Activated CD4-positive, alpha-beta T cell treated with anti-CD3 and anti-CD28 coated beads for 36 hours (primary cell): ENCODE measurements around the gene POLD4. TPM values are rescaled to one million over a fixed set of nuclear protein-coding genes. Genes with fewer than 3 reads are reported as not detected.
"Not testable (repeated sequence)": the region's sequence is repeated elsewhere in the genome, so short reads cannot be mapped to it uniquely, and the experiment has no call there.

ENCODE experiments used
- ATAC-seq: fragments of 200-7000 bp; cut with Tn5 transposase; one replicate; pipeline ENCODE4 v1.10.0; 2021; ENCODE audit warnings: mild to moderate bottlenecking, moderate library complexity
- CTCF ChIA-PET: fragments of 350-600 bp; sonication (Branson Sonifier 250); formaldehyde crosslinking; loops from one replicate; lab custom pipeline; 2021; ENCODE audit warnings: antibody characterized with exemption; lab: Charles Lee
- POLR2A ChIA-PET: fragments of 350-600 bp; sonication (Branson Sonifier 250); formaldehyde crosslinking; loops from one replicate; lab custom pipeline; 2021; ENCODE audit warnings: antibody characterized with exemption, inconsistent platforms; lab: Charles Lee
- DNase-seq: peaks from one replicate; pipeline ENCODE4 v3.0.0-alpha.2; 2020
- H3K27ac Mint-ChIP-seq: one replicate; pipeline ENCODE4 v1.8.0; 2021; ENCODE audit warnings: mixed read lengths
- H3K27me3 Mint-ChIP-seq: one replicate; pipeline ENCODE4 v1.8.0; 2021; ENCODE audit warnings: mixed read lengths
- H3K36me3 Mint-ChIP-seq: one replicate; pipeline ENCODE4 v1.8.0; 2021; ENCODE audit warnings: low read depth, mixed read lengths
- H3K4me1 Mint-ChIP-seq: one replicate; pipeline ENCODE4 v1.8.0; 2021; ENCODE audit warnings: mixed read lengths
- H3K4me3 Mint-ChIP-seq: one replicate; pipeline ENCODE4 v1.8.0; 2021; ENCODE audit warnings: mild to moderate bottlenecking, moderate library complexity, mixed read lengths
- H3K9me3 Mint-ChIP-seq: one replicate; pipeline ENCODE4 v1.8.0; 2021; ENCODE audit warnings: low read depth, mixed read lengths
- intact Hi-C, 2 experiments: fragments of 100-400 bp; cut with DNase I in 1 of 2; cut with micrococcal nuclease in 1 of 2; formaldehyde crosslinking; loops; one replicate each; pipeline versions ENCODE4 v1.14.2 to v1.15.1; 2022 to 2024; cut with DNase I, micrococcal nuclease
- total RNA-seq, 2 experiments: library from RNA; stranded (reverse); gene quantifications; one replicate each; pipeline ENCODE4 v1.2.3, GENCODE V29; 2021

POLD4 gene
- total RNA-seq: 10 to 100 TPM; 31.3 to 37.5 TPM

- ChIA-PET POLR2A (interaction anchor here (0.7 to 0.9 kb wide), 2 partner anchors 38 to 114 kb away, joined by 3 read pairs; partner anchors contain the start of gene RAD9A), CTCF (interaction anchor here (0.6 to 12.6 kb wide), 17 partner anchors 8 to 676 kb away, joined by 3 to 445 read pairs (median 5); partner anchors contain the start of genes CLCF1, PITPNM1, PPP1CA and RAD9A)
- peak; percentile 91 for ATAC-seq
Observed at GRCh38 chr11:67353317-67354074, at the start of gene POLD4. POLD4 (minus strand) TSS chr11:67353546; CDS start chr11:67353399, 147 bp downstream.

DNA sequence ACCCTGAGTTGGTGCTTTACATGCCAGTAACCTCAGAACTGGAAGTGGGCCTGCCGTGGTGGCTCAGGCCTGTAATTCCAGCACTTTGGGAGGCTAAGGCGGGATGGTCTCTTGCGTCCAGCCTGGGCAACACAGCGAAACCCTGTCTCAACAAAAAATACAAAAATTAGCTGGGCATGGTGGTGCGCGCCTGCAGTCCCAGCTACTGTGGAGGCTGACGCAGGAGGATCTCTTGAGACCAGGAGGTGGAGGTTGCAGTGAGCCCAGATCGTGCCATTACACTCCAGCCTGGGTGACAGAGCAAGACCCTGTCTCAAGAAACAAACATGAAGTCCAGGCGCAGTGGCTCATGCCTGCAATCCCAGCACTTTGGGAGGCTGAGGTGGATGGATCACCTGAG, 49.7 kb upstream of the POLD4 start:
- CTCF ChIA-PET: interaction anchor here (1.0 to 5.2 kb wide), 8 partner anchors 10 to 103 kb away, joined by 3 to 34 read pairs (median 6); partner anchors contain the start of genes PITPNM1, RAD9A and RPS6KB2
- peaks cover 54% of the 10 kb centered on the region for H3K36me3 Mint-ChIP-seq

More at GRCh38 chr11:67353317-67354074, at the start of gene POLD4:
- H3K9me3 Mint-ChIP-seq: no peaks in the 10 kb centered on the region
- no peaks in the 10 kb centered on the region for H3K27me3 Mint-ChIP-seq
- H3K36me3 Mint-ChIP-seq: no peaks in the 10 kb centered on the region
- peaks cover 49% of the 10 kb centered on the region for H3K4me1 Mint-ChIP-seq
- intact Hi-C loops: loop anchor here (1.0 to 10.0 kb wide), 18 partner anchors 37 to 454 kb away; partner anchors contain the start of genes NUDT8 (in 2 of the 2), AIP (in 1 of the 2), ANKRD13D (in 1 of the 2) and GSTP1 (in 1 of the 2)
- peak; percentile 98 for DNase-seq
- peak within 1 kb of the TSS; percentile 99 for H3K27ac Mint-ChIP-seq
- H3K4me3 Mint-ChIP-seq: peak within 1 kb of the TSS; percentile 95

DNA sequence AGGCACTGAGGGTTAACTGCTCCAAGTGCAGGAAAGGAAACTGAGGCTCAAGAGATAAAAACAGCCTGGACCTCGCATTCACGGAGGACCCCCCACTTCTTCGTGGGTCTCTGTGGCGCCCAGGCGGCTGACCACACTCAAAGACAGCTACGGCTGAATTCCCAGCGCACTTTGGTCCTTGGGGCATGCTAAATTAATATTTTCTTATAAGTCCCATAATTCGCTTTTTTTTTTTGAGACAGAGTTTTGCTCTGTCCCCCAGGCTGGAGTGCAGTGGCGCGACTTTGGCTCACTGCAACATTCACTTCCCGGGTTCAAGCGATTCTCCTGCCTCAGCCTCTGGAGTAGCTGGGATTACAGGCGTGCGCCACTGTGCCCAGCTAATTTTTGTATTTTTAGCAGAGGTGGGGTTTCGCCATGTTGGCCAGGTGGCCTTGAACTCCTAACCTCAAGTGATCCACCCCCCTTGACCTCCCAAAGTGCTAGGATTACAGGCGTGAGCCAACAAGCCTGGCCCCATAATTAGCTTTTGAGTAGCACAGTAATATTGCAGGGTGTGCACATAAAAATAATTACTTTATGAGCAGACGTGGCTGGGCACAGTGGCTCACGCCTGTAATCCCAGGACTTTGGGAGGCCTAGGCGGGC, 49.0 kb upstream of the POLD4 start:
- ChIA-PET CTCF (interaction anchor here (1.0 to 5.2 kb wide), 19 partner anchors 10 to 213 kb away, joined by 3 to 34 read pairs (median 6); partner anchors contain the start of genes POLD4, PTPRCAP and RPS6KB2), POLR2A (interaction anchor here (0.7 to 1.8 kb wide), 10 partner anchors 10 to 162 kb away, joined by 3 to 9 read pairs (median 4); partner anchors contain the start of genes PITPNM1, PTPRCAP and RAD9A)
- peak overlapping the region; percentile 82 for H3K4me3 Mint-ChIP-seq
- peaks cover 55% of the 10 kb centered on the region for H3K36me3 Mint-ChIP-seq
- ATAC-seq, H3K27me3 Mint-ChIP-seq, H3K9me3 Mint-ChIP-seq: not testable (repeated sequence)
- peaks cover 54% of the 10 kb centered on the region for H3K4me1 Mint-ChIP-seq
- peak overlapping the region; percentile 81 for H3K27ac Mint-ChIP-seq
- intact Hi-C loops: loop anchor here (1.0 to 10.0 kb wide), 8 partner anchors 11 to 722 kb away; partner anchors contain the start of genes ANKRD13D (in 1 of the 2), CHKA (in 1 of the 2), KDM2A (in 1 of the 2) and RAD9A (in 1 of the 2)
- DNase-seq: peak; percentile 25

More for the DNA sequence above, 49.7 kb upstream of the POLD4 start:
- peaks cover 55% of the 10 kb centered on the region for H3K4me1 Mint-ChIP-seq
- not testable (repeated sequence) for H3K27me3 Mint-ChIP-seq, ATAC-seq, H3K9me3 Mint-ChIP-seq
- intact Hi-C loops: loop anchor here (1.0 to 10.0 kb wide), 8 partner anchors 18 to 722 kb away; partner anchors contain the start of genes CHKA (in 1 of the 2), KDM2A (in 1 of the 2) and NDUFV1 (in 1 of the 2)
- peak; percentile 28 for DNase-seq
- H3K27ac Mint-ChIP-seq: peak overlapping the region; percentile 87
- POLR2A ChIA-PET: interaction anchor here (0.7 to 2.5 kb wide), 3 partner anchors 9 to 16 kb away, joined by 3 to 14 read pairs (median 3); no protein-coding TSS in a partner anchor
- H3K4me3 Mint-ChIP-seq: peak overlapping the region; percentile 85

DNA sequence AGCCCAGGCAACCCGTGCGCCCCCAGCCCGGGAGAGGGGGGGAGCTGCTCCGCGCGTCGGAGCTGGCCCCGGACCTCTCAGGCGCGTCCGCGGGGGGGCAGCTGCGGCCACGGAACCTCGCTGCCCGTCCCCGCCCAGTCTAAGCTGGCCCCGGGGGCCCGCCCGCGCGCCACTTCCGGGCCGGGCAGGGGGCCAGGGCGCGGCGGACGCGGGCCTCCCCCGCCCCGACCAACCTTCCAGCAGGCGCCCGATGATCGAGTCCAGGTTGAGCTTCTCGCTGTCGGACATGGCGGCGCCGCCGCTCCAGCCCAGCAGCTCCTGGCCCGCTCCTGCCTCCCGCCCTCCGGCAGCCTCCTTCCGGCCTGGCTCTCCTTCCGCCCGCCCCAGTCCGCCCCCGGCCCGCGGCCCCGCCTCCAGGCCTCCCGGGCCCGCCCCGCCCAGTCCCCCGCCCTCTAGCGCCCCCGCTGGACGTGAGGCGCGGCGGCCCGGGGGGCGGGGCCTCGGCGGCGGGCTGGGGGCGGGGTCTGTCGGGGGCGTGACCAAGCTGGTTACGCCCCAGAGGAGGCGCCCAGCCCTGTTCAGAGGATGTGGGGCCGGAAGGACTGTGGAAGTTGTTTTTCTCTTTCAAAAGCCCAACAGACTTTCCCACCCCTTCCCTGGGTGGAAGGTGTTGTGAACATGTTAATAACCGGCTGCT, 48.3 kb upstream of the POLD4 start, which contains the start of gene PPP1CA:
PPP1CA (minus strand) TSS at position 364 of the 697 bp plus-strand sequence; CDS start at position 288, 76 bp downstream.
- POLR2A ChIA-PET: interaction anchor here (0.7 to 1.8 kb wide), 9 partner anchors 10 to 161 kb away, joined by 3 to 9 read pairs (median 4); partner anchors contain the start of genes PITPNM1, PTPRCAP and RAD9A
- H3K9me3 Mint-ChIP-seq: no peaks in the 10 kb centered on the region
- DNase-seq (peak; percentile 97), ATAC-seq (peak; percentile 67)
- peaks cover 52% of the 10 kb centered on the region for H3K4me1 Mint-ChIP-seq
- intact Hi-C loops: loop anchor here (1.0 to 10.0 kb wide), 16 partner anchors 10 to 723 kb away; partner anchors contain the start of genes RAD9A (in 2 of the 2), TMEM134 (in 2 of the 2), AIP (in 1 of the 2) and ANKRD13D (in 1 of the 2)
- peak within 1 kb of the TSS; percentile 82 for H3K4me3 Mint-ChIP-seq
- no peaks in the 10 kb centered on the region for H3K27me3 Mint-ChIP-seq
- CTCF ChIA-PET: interaction anchor here (0.8 to 5.2 kb wide), 23 partner anchors 10 to 249 kb away, joined by 3 to 34 read pairs (median 4); partner anchors contain the start of genes ACY3, NUDT8, POLD4 and PTPRCAP
- H3K36me3 Mint-ChIP-seq: peaks cover 52% of the 10 kb centered on the region
- H3K27ac Mint-ChIP-seq: peak within 1 kb of the TSS; percentile 87

GRCh38 chr11:67400942-67401494, 47.7 kb upstream of the POLD4 start:
- Mint-ChIP-seq H3K4me3 (peak overlapping the region; percentile 82), H3K9me3 (no peaks in the 10 kb centered on the region), H3K36me3 (peaks cover 49% of the 10 kb centered on the region), H3K4me1 (peaks cover 49% of the 10 kb centered on the region), H3K27me3 (no peaks in the 10 kb centered on the region), H3K27ac (peak overlapping the region; percentile 87)
- ChIA-PET CTCF (interaction anchor here (0.8 to 5.2 kb wide), 21 partner anchors 9 to 250 kb away, joined by 3 to 34 read pairs (median 6); partner anchors contain the start of genes ACY3, NUDT8, POLD4 and PTPRCAP), POLR2A (interaction anchor here (0.7 to 1.8 kb wide), 7 partner anchors 9 to 161 kb away, joined by 3 to 9 read pairs (median 4); partner anchors contain the start of genes PITPNM1, PTPRCAP and RAD9A)
- intact Hi-C loops: loop anchor here (1.0 to 10.0 kb wide), 13 partner anchors 10 to 724 kb away; partner anchors contain the start of genes TMEM134 (in 2 of the 2), AIP (in 1 of the 2), CHKA (in 1 of the 2) and KDM2A (in 1 of the 2)
- DNase-seq (no peak), ATAC-seq (no peak)

GRCh38 chr11:67400251-67400941, 47.0 kb upstream of the POLD4 start:
- H3K4me3 Mint-ChIP-seq: peak overlapping the region; percentile 82
- H3K36me3 Mint-ChIP-seq: peaks cover 45% of the 10 kb centered on the region
- ChIA-PET POLR2A (interaction anchor here (1.5 to 1.8 kb wide), 3 partner anchors 9 to 105 kb away, joined by 3 to 9 read pairs (median 4); partner anchors contain the start of genes PITPNM1, PTPRCAP and RAD9A), CTCF (interaction anchor here (0.8 to 5.2 kb wide), 12 partner anchors 12 to 250 kb away, joined by 3 to 34 read pairs (median 6); partner anchors contain the start of genes ACY3 and NUDT8)
- no peaks in the 10 kb centered on the region for H3K9me3 Mint-ChIP-seq
- H3K27ac Mint-ChIP-seq: peak overlapping the region; percentile 87
- intact Hi-C loops: loop anchor here (5.0 to 10.0 kb wide), 4 partner anchors 87 to 724 kb away; partner anchors contain the start of genes CHKA (in 1 of the 2) and KDM2A (in 1 of the 2)
- H3K4me1 Mint-ChIP-seq: peaks cover 47% of the 10 kb centered on the region
- no peaks in the 10 kb centered on the region for H3K27me3 Mint-ChIP-seq
- peak; percentile 37 for DNase-seq
- ATAC-seq: no peak

- Mint-ChIP-seq H3K27me3 (no peaks in the 10 kb centered on the region), H3K9me3 (no peaks in the 10 kb centered on the region), H3K4me1 (peaks cover 47% of the 10 kb centered on the region), H3K4me3 (peak overlapping the region; percentile 33), H3K27ac (no peak overlapping the region), H3K36me3 (peaks cover 35% of the 10 kb centered on the region)
- ChIA-PET CTCF (interaction anchor here (0.9 to 1.4 kb wide), 3 partner anchors 9 to 42 kb away, joined by 4 to 5 read pairs (median 5); no protein-coding TSS in a partner anchor), POLR2A (no interaction called here)
- ATAC-seq: no peak
- DNase-seq: no peak
- intact Hi-C loops: no loop called here
Observed at GRCh38 chr11:67398661-67399563, 45.6 kb upstream of the POLD4 start.

GRCh38 chr11:67397986-67398660, 44.8 kb upstream of the POLD4 start:
- POLR2A ChIA-PET: no interaction called here
- intact Hi-C loops: no loop called here
- Mint-ChIP-seq H3K36me3 (peaks cover 41% of the 10 kb centered on the region), H3K4me1 (peaks cover 48% of the 10 kb centered on the region), H3K9me3 (no peaks in the 10 kb centered on the region), H3K4me3 (no peak overlapping the region), H3K27me3 (no peaks in the 10 kb centered on the region), H3K27ac (no peak overlapping the region)
- DNase-seq: no peak
- CTCF ChIA-PET: interaction anchor here (0.9 to 1.4 kb wide), 2 partner anchors 8 to 24 kb away, joined by 4 to 5 read pairs; no protein-coding TSS in a partner anchor
- ATAC-seq: no peak
